GM23248 (cell line): ENCODE measurements around the gene ATP13A1. TPM values are rescaled to one million over a fixed set of nuclear protein-coding genes. Genes with fewer than 3 reads are reported as not detected.
"Not testable (repeated sequence)": the region's sequence is repeated elsewhere in the genome, so short reads cannot be mapped to it uniquely, and the experiment has no call there.

Experiments
- DNase-seq: peaks from one replicate; pipeline ENCODE4 v3.0.0-alpha.2; 2015
- H2AFZ ChIP-seq: fragments of 200-600 bp; sonication (generic); 2 replicates; pipeline ENCODE4 v1.6.1; 2016; ENCODE audit warnings: antibody characterized with exemption
- H3F3A ChIP-seq: fragments of 200-600 bp; sonication (generic); 2 replicates; pipeline ENCODE4 v1.6.1; 2016; ENCODE audit warnings: mild to moderate bottlenecking, antibody characterized with exemption, mixed run types; ENCODE audit not compliant: insufficient read depth
- H3K27ac ChIP-seq: fragments of 200-600 bp; sonication (generic); 2 replicates; pipeline ENCODE4 v1.5.1; 2016; ENCODE audit warnings: mild to moderate bottlenecking
- H3K27me3 ChIP-seq: fragments of 200-600 bp; sonication (generic); replicated peaks from 2 replicates; pipeline ENCODE4 v1.6.1; 2016; ENCODE audit warnings: mild to moderate bottlenecking; ENCODE audit not compliant: insufficient read depth
- H3K36me3 ChIP-seq: fragments of 200-600 bp; sonication (generic); 2 replicates; pipeline ENCODE4 v1.6.1; 2016; ENCODE audit warnings: low read depth, mild to moderate bottlenecking
- H3K4me1 ChIP-seq: fragments of 200-600 bp; sonication (generic); 2 replicates; pipeline ENCODE4 v1.6.1; 2016; ENCODE audit warnings: mild to moderate bottlenecking; ENCODE audit not compliant: insufficient read depth
- H3K4me2 ChIP-seq: fragments of 200-600 bp; sonication (generic); one replicate; pipeline ENCODE4 v1.6.1; 2016; ENCODE audit warnings: mild to moderate bottlenecking; ENCODE audit not compliant: unreplicated experiment
- H3K4me3 ChIP-seq: fragments of 200-600 bp; sonication (generic); 2 replicates; pipeline ENCODE4 v1.5.1; 2016; ENCODE audit warnings: mild to moderate bottlenecking
- H3K79me2 ChIP-seq: fragments of 200-600 bp; sonication (generic); 2 replicates; pipeline ENCODE4 v1.6.1; 2016; ENCODE audit warnings: mild to moderate bottlenecking; ENCODE audit not compliant: insufficient read depth
- H3K9ac ChIP-seq: fragments of 200-600 bp; sonication (generic); 2 replicates; pipeline ENCODE4 v1.6.1; 2016; ENCODE audit warnings: mild to moderate bottlenecking
- H3K9me2 ChIP-seq: fragments of 200-600 bp; sonication (generic); 2 replicates; pipeline ENCODE4 v1.6.1; 2016; ENCODE audit warnings: mixed run types, mild to moderate bottlenecking, moderate library complexity; ENCODE audit not compliant: insufficient read depth
- H3K9me3 ChIP-seq: fragments of 200-600 bp; sonication (generic); one replicate; pipeline ENCODE4 v1.6.1; 2017; ENCODE audit warnings: low read depth
- H4K20me1 ChIP-seq: fragments of 200-600 bp; sonication (generic); 2 replicates; pipeline ENCODE4 v1.6.0; 2016; ENCODE audit not compliant: insufficient read depth
- EZH2 ChIP-seq: fragments of 200-600 bp; sonication (generic); IDR thresholded peaks from 2 replicates; pipeline ENCODE4 v1.6.1; 2018; ENCODE audit warnings: antibody characterized with exemption, mild to moderate bottlenecking; ENCODE audit not compliant: insufficient read depth, poor library complexity, severe bottlenecking
- EZH2phosphoT487 ChIP-seq: fragments of 200-600 bp; sonication (generic); IDR thresholded peaks from 2 replicates; pipeline ENCODE4 v1.6.1; 2018; ENCODE audit warnings: antibody characterized with exemption, moderate library complexity, mild to moderate bottlenecking, low read depth; ENCODE audit not compliant: insufficient read depth
- WGBS, 2 experiments: methylation state at CpG; one replicate each; pipeline ENCODE4 v1.1.6; 2015 to 2017; ENCODE audit warnings: low lambda C conversion rate in 2 of 2, low coverage in 1 of 2; ENCODE audit errors: missing lambda C conversion rate in 2 of 2; 5-methylcytosine and 5-hydroxymethylcytosine counted together
- in situ Hi-C: fragments of 300-500 bp; cut with MboI; formaldehyde crosslinking; loops from 2 replicates; pipeline ENCODE4 v1.15.0; 2020
- polyA plus RNA-seq: library from polyadenylated mRNA; unstranded; fragments of >200 nt; fragmentation: Nextera tagmentation; extraction: Ambion mirVana; gene quantifications from 2 replicates; pipeline ENCODE4 v1.2.1, GENCODE V29; 2016
- total RNA-seq: library from RNA; depleted of rRNA; stranded (reverse); fragments of >200 nt; shearing (Covaris generic); gene quantifications from 2 replicates; pipeline ENCODE4 v1.2.3, GENCODE V29; 2014

The ATP13A1 gene
- total and polyA plus RNA-seq, 2 experiments from 2014 or later, result 42.3 to 101 TPM

DNA sequence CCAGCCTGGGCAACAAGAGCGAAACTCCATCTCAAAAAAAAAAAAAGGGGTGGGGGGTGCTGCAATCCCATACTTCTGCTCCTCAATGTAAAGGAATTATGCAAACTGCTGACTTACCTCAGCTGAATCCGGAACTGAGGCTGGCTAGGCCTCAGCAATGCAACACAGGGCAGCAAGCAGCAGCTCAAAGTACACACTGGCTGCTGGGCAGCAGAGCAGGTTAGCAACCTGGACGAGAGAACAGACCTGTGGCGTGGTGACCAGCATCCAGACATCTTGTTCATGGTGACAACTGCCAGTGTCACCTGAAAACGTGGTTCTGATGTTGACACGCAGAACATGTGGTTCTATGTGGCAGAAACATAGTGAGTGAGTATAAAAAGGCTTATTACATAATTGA lies 41.4 kb upstream of the ATP13A1 start:
- no peak overlapping the region for H3K27ac ChIP-seq
- H2AFZ ChIP-seq, result no peak overlapping the region
- peaks cover 6% of the 10 kb centered on the region for H3K9me3 ChIP-seq
- no peak overlapping the region for H3K4me2 ChIP-seq
- no peaks in the 10 kb centered on the region for H3K79me2 ChIP-seq
- H4K20me1 ChIP-seq, result no peaks in the 10 kb centered on the region
- DNase-seq, result no peak
- TF ChIP-seq EZH2, result no peak
- no peak for TF ChIP-seq EZH2phosphoT487
- in situ Hi-C loops, result no loop called here
- H3K9ac ChIP-seq, result no peak overlapping the region
- H3K4me3 ChIP-seq, result no peak overlapping the region
- peaks cover 11% of the 10 kb centered on the region for H3K36me3 ChIP-seq
- no peaks in the 10 kb centered on the region for H3K4me1 ChIP-seq
- 50 to 56% methylated on average over 6 of the region's 6 CpGs for WGBS, 2 experiments
- H3F3A ChIP-seq, result no peaks in the 10 kb centered on the region
- H3K9me2 ChIP-seq, result no peaks in the 10 kb centered on the region
- no peaks in the 10 kb centered on the region for H3K27me3 ChIP-seq

DNA sequence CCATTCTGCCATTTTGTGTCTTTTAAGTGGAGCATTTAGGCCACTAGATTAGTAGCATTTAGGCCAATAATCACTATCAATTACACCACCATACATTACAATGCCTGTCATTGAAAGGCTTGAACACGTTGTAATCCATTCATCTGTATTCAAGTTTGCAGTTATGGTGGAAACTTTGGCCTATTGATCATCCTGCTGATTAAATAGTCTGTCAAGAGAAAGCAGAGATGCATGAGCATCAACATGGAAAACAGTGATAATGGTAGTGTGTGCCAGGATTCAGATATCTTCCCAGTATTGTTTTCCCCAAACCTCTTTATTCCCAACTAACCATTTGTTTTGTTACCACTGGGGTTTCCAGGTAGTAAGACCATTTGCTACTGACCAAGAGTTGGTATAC lies 37.0 kb upstream of the ATP13A1 start:
- not testable (repeated sequence) for H3K4me2 ChIP-seq, H3K9me2 ChIP-seq
- WGBS, 2 experiments, result 58 to 79% methylated on average over 1 of the region's 1 CpG

DNA sequence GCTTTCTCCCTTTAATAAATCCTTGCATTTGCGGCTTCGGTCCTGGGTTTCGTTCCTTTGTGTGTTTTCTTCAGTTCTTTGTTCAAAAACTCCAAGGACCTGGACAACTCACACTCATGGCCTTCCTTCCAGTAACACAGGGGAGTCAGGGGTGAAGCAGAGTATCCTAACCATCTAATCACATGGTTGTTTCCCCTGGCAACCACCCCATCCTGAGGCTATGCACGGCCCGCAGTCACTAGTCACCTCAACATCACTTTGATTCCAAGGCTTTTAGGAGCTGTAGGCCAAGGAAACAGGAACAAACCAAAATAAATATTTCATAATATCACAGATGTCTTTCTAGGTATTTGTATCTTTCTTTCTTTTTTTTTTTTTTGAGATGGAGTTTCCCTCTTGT lies 34.1 kb upstream of the ATP13A1 start:
- Histone ChIP-seq H3K9me2 (no peaks in the 10 kb centered on the region), H3K79me2 (no peaks in the 10 kb centered on the region), H3K36me3 (no peaks in the 10 kb centered on the region), H3K9me3 (no peaks in the 10 kb centered on the region), H3K4me2 (no peak overlapping the region), H3K4me3 (no peak overlapping the region), H3K27ac (no peak overlapping the region), H3K9ac (no peak overlapping the region), H3K27me3 (no peaks in the 10 kb centered on the region), H3F3A (no peaks in the 10 kb centered on the region), H2AFZ (no peak overlapping the region), H4K20me1 (no peaks in the 10 kb centered on the region), H3K4me1 (no peaks in the 10 kb centered on the region)
- TF ChIP-seq EZH2phosphoT487 (no peak), EZH2 (no peak)
- DNase-seq, result no peak
- WGBS, 2 experiments, result 66 to 73% methylated on average over 5 of the region's 5 CpGs
- in situ Hi-C loops, result no loop called here

More for the DNA sequence above, 37.0 kb upstream of the ATP13A1 start:
- H3K9ac ChIP-seq, H2AFZ ChIP-seq, DNase-seq, H3K79me2 ChIP-seq, H3K4me1 ChIP-seq, H4K20me1 ChIP-seq, in situ Hi-C loops, H3K9me3 ChIP-seq, H3K4me3 ChIP-seq, H3K27ac ChIP-seq, H3F3A ChIP-seq, H3K27me3 ChIP-seq, H3K36me3 ChIP-seq: not testable (repeated sequence)

DNA sequence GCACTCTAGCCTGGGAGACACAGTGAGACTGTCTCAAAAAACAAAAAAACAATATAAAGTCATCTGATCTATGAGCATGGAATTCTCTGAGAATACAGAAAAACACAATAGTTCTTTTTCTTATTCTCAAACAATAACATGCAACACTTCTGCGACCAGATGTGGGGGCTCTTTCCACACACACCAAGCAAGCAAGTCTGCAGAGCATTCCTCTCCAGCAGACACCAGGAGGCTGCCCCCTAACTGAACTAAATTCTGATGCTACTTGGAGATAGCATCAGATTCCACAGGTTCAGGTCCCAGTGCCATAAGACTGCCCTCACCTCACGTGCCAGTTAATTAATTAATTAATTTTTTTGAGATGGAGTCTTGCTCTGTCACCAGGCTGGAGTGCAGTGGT lies 32.9 kb upstream of the ATP13A1 start:
- Histone ChIP-seq H3K9ac (no peak overlapping the region), H3K27ac (no peak overlapping the region), H4K20me1 (no peaks in the 10 kb centered on the region), H3K4me1 (no peaks in the 10 kb centered on the region), H3F3A (no peaks in the 10 kb centered on the region), H3K4me2 (no peak overlapping the region), H3K36me3 (no peaks in the 10 kb centered on the region), H3K79me2 (no peaks in the 10 kb centered on the region), H3K9me2 (no peaks in the 10 kb centered on the region), H3K9me3 (no peaks in the 10 kb centered on the region), H3K27me3 (no peaks in the 10 kb centered on the region), H2AFZ (no peak overlapping the region), H3K4me3 (no peak overlapping the region)
- WGBS, 2 experiments, result 57 to 67% methylated on average over 2 of the region's 2 CpGs
- no peak for TF ChIP-seq EZH2phosphoT487
- no peak for TF ChIP-seq EZH2
- DNase-seq, result no peak
- in situ Hi-C loops, result no loop called here

DNA sequence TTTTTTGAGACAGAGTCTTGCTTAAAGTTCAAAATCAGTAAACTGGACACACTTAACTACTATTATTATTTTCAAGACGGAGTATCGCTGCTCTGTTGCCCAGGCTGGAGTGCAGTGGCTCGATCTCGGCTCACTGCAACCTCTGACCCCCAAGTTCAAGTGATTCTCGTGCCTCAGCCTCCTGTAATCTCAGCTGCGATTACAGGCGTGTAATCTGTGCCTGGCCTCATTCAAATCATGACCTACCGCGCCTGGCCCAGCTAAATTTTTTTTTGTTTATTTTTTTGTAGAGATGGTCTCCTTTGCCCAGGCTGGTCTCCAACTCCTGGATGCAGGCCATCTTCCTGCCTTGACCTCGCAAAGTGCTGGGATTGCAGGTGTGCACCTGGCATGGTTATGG lies 28.2 kb upstream of the ATP13A1 start:
- H3K36me3 ChIP-seq, result no peaks in the 10 kb centered on the region
- in situ Hi-C loops, result no loop called here
- no peak overlapping the region for H2AFZ ChIP-seq
- H3K4me2 ChIP-seq, result no peak overlapping the region
- H3K4me3 ChIP-seq, result no peak overlapping the region
- H3K9ac ChIP-seq, result no peak overlapping the region
- no peaks in the 10 kb centered on the region for H3K4me1 ChIP-seq
- H3K9me3 ChIP-seq, result no peaks in the 10 kb centered on the region
- no peak for DNase-seq
- H3K27me3 ChIP-seq, result no peaks in the 10 kb centered on the region
- no peak overlapping the region for H3K27ac ChIP-seq
- WGBS, 2 experiments, result 80 to 84% methylated on average over 10 of the region's 10 CpGs
- no peak for TF ChIP-seq EZH2
- no peak for TF ChIP-seq EZH2phosphoT487
- H3K9me2 ChIP-seq, result no peaks in the 10 kb centered on the region
- no peaks in the 10 kb centered on the region for H3K79me2 ChIP-seq
- no peaks in the 10 kb centered on the region for H4K20me1 ChIP-seq
- no peaks in the 10 kb centered on the region for H3F3A ChIP-seq

DNA sequence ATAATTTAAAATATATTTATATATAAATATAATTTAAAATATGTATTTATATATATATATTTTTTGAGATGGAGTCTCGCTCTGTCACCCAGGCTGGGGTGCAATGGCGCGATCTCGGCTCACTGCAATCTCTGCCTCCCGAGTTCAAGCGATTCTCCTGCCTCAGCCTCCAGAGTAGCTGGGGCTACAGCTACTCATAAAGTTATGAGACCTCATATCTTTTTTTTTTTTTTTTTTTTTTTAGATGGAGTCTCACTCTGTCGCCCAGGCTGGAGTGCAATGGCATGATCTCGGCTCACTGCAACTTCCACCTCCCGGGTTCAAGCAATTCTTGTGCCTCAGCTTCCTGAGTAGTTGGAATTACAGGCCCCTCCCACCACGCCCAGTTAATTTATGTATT lies 25.5 kb upstream of the ATP13A1 start:
- H2AFZ ChIP-seq, H3K79me2 ChIP-seq, H3K27me3 ChIP-seq, H3K27ac ChIP-seq, H3K4me1 ChIP-seq, H3K4me3 ChIP-seq, H3K4me2 ChIP-seq, H3K36me3 ChIP-seq, H3F3A ChIP-seq, DNase-seq, H4K20me1 ChIP-seq, H3K9ac ChIP-seq, in situ Hi-C loops, H3K9me3 ChIP-seq, H3K9me2 ChIP-seq: not testable (repeated sequence)
- WGBS, 2 experiments, result 89 to 92% methylated on average over 7 to 10 of the region's 10 CpGs
